K562 treated with DMSO at 1 percent for 4 hours (cell line): ENCODE results near the gene DES. TPM values are rescaled to one million over a fixed set of nuclear protein-coding genes. Genes with fewer than 3 reads are reported as not detected.

ENCODE experiments used
- total RNA-seq: library from RNA; unstranded; fragments of 300-600 nt; gene quantifications from 2 replicates; pipeline ENCODE4 v1.2.3, GENCODE V29; 2022; ENCODE audit not compliant: insufficient read depth

The DES gene
- total RNA-seq = 23.8 and 34.9 TPM in 2 replicates

GRCh38 chr2:219418155-219419011 is at the start of gene DES:
Gene DES, plus strand, starts transcription at chr2:219418377. Its CDS starts 86 bp downstream, at chr2:219418463.

GRCh38 chr2:219387306-219388120 is 30.7 kb upstream of the DES start, which contains the start of gene DNPEP:
Gene DNPEP, minus strand, starts transcription at chr2:219387912. Its CDS starts 118 bp downstream, at chr2:219387794.

GRCh38 chr2:219434718-219435525 is 16.7 kb downstream of the DES start, which contains the start of gene SPEG:
Gene SPEG, plus strand, starts transcription at chr2:219434843. Its CDS starts 135 bp downstream, at chr2:219434978.

Other genes with a start within 250 kb of the DES start
- not detected in 2 replicates for gene SLC23A3, start 248.3 kb upstream of the DES start, total RNA-seq
- gene CNPPD1, start 241.5 kb upstream of the DES start, total RNA-seq = 48.8 and 50.1 TPM in 2 replicates
- 22.5 and 26.1 TPM in 2 replicates for gene RETREG2, start 240.1 kb upstream of the DES start, total RNA-seq
- 33.3 and 35.6 TPM in 2 replicates for gene ZFAND2B, start 211.6 kb upstream of the DES start, total RNA-seq
- gene ABCB6, start 199.4 kb upstream of the DES start, total RNA-seq = 17.4 and 17.7 TPM in 2 replicates
- gene ATG9A, start 188.7 kb upstream of the DES start, total RNA-seq = 28.0 and 42.6 TPM in 2 replicates
- gene ANKZF1, start 188.6 kb upstream of the DES start, total RNA-seq = 24.8 and 29.7 TPM in 2 replicates
- gene GLB1L, start 172.9 kb upstream of the DES start, total RNA-seq = 2.2 and 4.3 TPM in 2 replicates
- gene STK16, start 172.9 kb upstream of the DES start, total RNA-seq = 17.2 and 19.3 TPM in 2 replicates
- not detected in 2 replicates for gene TUBA4B, start 165.1 kb upstream of the DES start, total RNA-seq
- 57.6 and 69.6 TPM in 2 replicates for gene TUBA4A, start 164.5 kb upstream of the DES start, total RNA-seq
- 21.9 and 24.5 TPM in 2 replicates for gene DNAJB2, start 139.0 kb upstream of the DES start, total RNA-seq
- 0.53 and 2.8 TPM in 2 replicates for gene PTPRN, start 109.0 kb upstream of the DES start, total RNA-seq
- gene RESP18, start 85.6 kb upstream of the DES start, total RNA-seq = not detected in 2 replicates
- gene DNPEP, start 30.5 kb upstream of the DES start, total RNA-seq = 53.4 and 54.1 TPM in 2 replicates
- 6.2 and 10.7 TPM in 2 replicates for gene SPEG, start 16.5 kb downstream of the DES start, total RNA-seq
- gene GMPPA, start 80.5 kb downstream of the DES start, total RNA-seq = 133 and 151 TPM in 2 replicates
- 3.4 and 4.8 TPM in 2 replicates for gene ASIC4, start 96.1 kb downstream of the DES start, total RNA-seq
- 56.2 and 57.4 TPM in 2 replicates for gene CHPF, start 125.4 kb downstream of the DES start, total RNA-seq
- 1.5 TPM in 1 of 2 replicates, not detected in the other for gene TMEM198, start 125.7 kb downstream of the DES start, total RNA-seq
- gene OBSL1, start 153.2 kb downstream of the DES start, total RNA-seq = 52.4 and 54.5 TPM in 2 replicates
- 8.3 and 9.8 TPM in 2 replicates for gene INHA, start 153.9 kb downstream of the DES start, total RNA-seq
- gene STK11IP, start 179.5 kb downstream of the DES start, total RNA-seq = 6.0 and 9.3 TPM in 2 replicates
- gene SLC4A3, start 209.3 kb downstream of the DES start, total RNA-seq = not detected in 2 replicates